Measurements from ENCODE around the gene SCGB1D4.

The SCGB1D4 gene

DNA sequence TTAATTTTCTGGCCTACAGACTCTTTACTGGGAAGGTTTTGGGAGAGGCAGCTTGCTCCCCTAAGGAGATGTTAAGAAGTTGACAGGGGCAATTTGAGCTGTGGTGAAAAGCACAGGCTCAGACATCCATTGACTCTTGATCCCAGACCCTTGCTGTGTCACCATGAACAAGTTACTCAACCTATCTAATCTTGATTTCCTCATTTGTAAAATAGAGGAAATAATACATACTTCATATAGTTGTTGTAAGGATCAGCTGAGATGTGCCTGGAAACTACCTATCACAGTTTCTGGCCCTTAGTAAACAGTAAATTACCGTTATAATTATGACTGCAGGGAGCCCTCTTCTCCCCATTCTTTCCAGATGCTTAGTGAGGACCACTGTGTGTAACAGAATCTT is 16.6 kb upstream of the SCGB1D4 start:
- no peak for DNase-seq (ENCODE audit: low read depth)
- no peak for TF ChIP-seq CTCF (IDR thresholded peaks at IDR 0.05; ENCODE audit: low read depth, low read length, missing control alignments)
- H3K4me3 ChIP-seq (ENCODE audit: low read depth, low read length) = no peak overlapping the region

- DNase-seq (ENCODE audit: low read depth) = no peak
- no peak for TF ChIP-seq CTCF (IDR thresholded peaks at IDR 0.05; ENCODE audit: low read depth, low read length, missing control alignments)
- no peak overlapping the region for H3K4me3 ChIP-seq (ENCODE audit: low read depth, low read length)
Observed at GRCh38 chr11:62309991-62310390, 11.1 kb upstream of the SCGB1D4 start.

- no peak for DNase-seq (ENCODE audit: low read depth)
- TF ChIP-seq CTCF (IDR thresholded peaks at IDR 0.05; ENCODE audit: low read depth, low read length, missing control alignments) = no peak
- no peak overlapping the region for H3K4me3 ChIP-seq (ENCODE audit: low read depth, low read length)
Observed at GRCh38 chr11:62307950-62308349, 9.1 kb upstream of the SCGB1D4 start.

DNA sequence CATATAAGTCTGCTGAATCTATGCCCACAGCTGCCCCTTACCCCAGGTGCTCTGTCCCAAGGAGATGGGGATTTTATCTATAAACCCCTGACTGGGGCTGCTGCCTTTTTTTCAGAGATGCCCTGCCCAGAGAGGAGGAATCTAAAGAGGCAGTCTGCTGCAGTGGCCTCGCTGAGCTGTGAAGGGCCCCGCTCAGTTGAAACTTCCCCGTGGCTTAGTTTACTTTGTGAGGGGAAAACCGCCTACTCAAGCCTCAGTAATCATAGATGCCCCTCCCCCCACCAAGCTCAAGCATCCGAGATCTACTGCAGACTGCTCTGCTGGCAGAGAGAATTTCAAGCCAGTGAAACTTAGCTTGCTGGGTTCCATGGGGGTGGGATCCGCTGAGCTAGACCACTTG is 7.4 kb upstream of the SCGB1D4 start:
- no peak for TF ChIP-seq CTCF (IDR thresholded peaks at IDR 0.05; ENCODE audit: low read depth, low read length, missing control alignments)
- DNase-seq (ENCODE audit: low read depth) = no peak
- H3K4me3 ChIP-seq (ENCODE audit: low read depth, low read length) = no peak overlapping the region

GRCh38 chr11:62295504-62295903 is 3.4 kb downstream of the SCGB1D4 start:
- no peak overlapping the region for H3K4me3 ChIP-seq (ENCODE audit: low read depth, low read length)
- TF ChIP-seq CTCF (IDR thresholded peaks at IDR 0.05; ENCODE audit: low read depth, low read length, missing control alignments) = no peak
- no peak for DNase-seq (ENCODE audit: low read depth)

DNA sequence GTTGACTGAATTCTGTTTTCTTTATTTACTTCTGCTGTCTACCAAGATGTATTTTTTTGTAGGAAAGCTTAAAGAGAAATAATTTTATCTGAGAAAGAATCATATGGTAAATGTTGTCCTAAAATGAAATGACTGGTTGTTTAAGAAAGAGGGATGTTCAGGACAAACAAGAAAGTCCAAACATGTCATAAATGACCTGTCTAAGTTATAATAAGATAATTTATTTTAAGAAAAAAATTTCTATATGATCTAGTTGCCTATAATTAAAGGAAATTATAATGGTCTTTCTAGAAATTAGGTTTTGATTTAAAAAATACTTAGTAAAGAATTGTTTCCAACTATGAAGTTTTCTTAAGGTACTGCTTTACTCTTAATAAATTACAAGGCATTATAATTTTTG is 18.4 kb downstream of the SCGB1D4 start:
- no peak for DNase-seq (ENCODE audit: low read depth)
- H3K4me3 ChIP-seq (ENCODE audit: low read depth, low read length) = no peak overlapping the region
- no peak for TF ChIP-seq CTCF (IDR thresholded peaks at IDR 0.05; ENCODE audit: low read depth, low read length, missing control alignments)

DNA sequence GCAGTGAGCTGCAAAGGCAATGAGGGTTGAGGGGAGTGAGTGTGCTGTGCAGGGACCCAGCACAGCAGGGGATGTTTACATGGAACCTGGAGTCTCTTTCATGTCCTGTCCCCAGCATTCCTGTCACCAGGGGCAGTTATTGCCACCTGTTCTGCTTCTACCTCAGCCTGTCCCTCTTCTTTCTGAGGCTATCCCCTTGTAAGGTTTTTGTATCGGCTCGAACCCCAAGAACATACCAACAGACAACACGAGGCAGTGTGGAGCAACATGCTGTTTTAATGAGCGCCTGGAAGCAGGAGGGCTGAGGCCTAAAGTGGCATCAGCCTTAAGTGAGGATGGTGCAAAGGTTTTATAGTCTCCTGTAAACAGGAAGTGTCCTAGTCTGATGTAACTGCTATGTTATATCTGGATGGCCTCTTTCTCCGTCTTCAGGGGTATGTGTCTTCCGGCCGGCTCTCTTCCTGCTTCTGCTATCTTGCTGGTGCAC is 25.0 kb downstream of the SCGB1D4 start:
- no peak overlapping the region for H3K4me3 ChIP-seq (ENCODE audit: low read depth, low read length)
- no peak for TF ChIP-seq CTCF (IDR thresholded peaks at IDR 0.05; ENCODE audit: low read depth, low read length, missing control alignments)
- no peak for DNase-seq (ENCODE audit: low read depth)
